ENCODE measurements around the gene PPP2R1B.

GRCh38 chr11:111785076-111785475 lies 18.9 kb upstream of the PPP2R1B start:
- TF ChIP-seq CTCF (IDR thresholded peaks at IDR 0.05) = no peak
- no peak for TF ChIP-seq POLR2A (IDR thresholded peaks at IDR 0.05)
